SU-DHL-6 (cell line): ENCODE data around the gene ANXA1.

Experiments used
- CTCF ChIP-seq: fragments of 200-600 bp; sonication (generic); IDR thresholded peaks from one replicate; pipeline ENCODE4 v1.5.1; 2017; ENCODE audit warnings: antibody characterized with exemption, mild to moderate bottlenecking, low read length, moderate library complexity; ENCODE audit not compliant: insufficient read depth, poor library complexity, severe bottlenecking
- EZH2phosphoT487 ChIP-seq: fragments of 200-600 bp; sonication (generic), shearing (Covaris generic); conservative IDR thresholded peaks from 2 replicates; pipeline ENCODE4 v1.6.1; 2018; ENCODE audit warnings: mild to moderate bottlenecking, antibody characterized with exemption, low read length, moderate library complexity, mixed read lengths

- no peak for TF ChIP-seq CTCF
- no peak for TF ChIP-seq EZH2phosphoT487
Measured at GRCh38 chr9:73156865-73157187, 5.2 kb downstream of the ANXA1 start.
